Mesendoderm (in vitro differentiated cells): ENCODE data around the gene SLC25A53.

ENCODE experiments used
- DNase-seq: peaks from one replicate; pipeline ENCODE4 v3.0.0; 2013
- H2AK5ac ChIP-seq: 2 replicates; pipeline ENCODE4 v1.6.1; 2013; ENCODE audit warnings: low read length, inconsistent platforms
- H2BK120ac ChIP-seq: 2 replicates; pipeline ENCODE4 v1.6.1; 2013; ENCODE audit warnings: low read depth, mild to moderate bottlenecking, low read length, moderate library complexity, mixed read lengths
- H2BK15ac ChIP-seq: replicated peaks from 2 replicates; pipeline ENCODE4 v1.6.1; 2013; ENCODE audit warnings: low read depth, mild to moderate bottlenecking, moderate library complexity
- H2BK5ac ChIP-seq: 2 replicates; pipeline ENCODE4 v1.6.1; 2013; ENCODE audit warnings: low read length, inconsistent platforms
- H3K18ac ChIP-seq: 2 replicates; pipeline ENCODE4 v1.6.1; 2013; ENCODE audit warnings: mild to moderate bottlenecking, low read length, mixed read lengths
- H3K23ac ChIP-seq: one replicate; pipeline ENCODE4 v1.6.1; 2013; ENCODE audit warnings: low read length
- H3K27ac ChIP-seq: 2 replicates; pipeline ENCODE4 v1.5.1; 2013; ENCODE audit warnings: low read depth, mild to moderate bottlenecking, inconsistent platforms, low read length, moderate library complexity
- H3K27me3 ChIP-seq: 2 replicates; pipeline ENCODE4 v1.6.1; 2013; ENCODE audit warnings: low read length, control low read depth, mild to moderate bottlenecking, inconsistent platforms; ENCODE audit not compliant: insufficient read depth, poor library complexity
- H3K36me3 ChIP-seq: 2 replicates; pipeline ENCODE4 v1.6.1; 2013; ENCODE audit warnings: low read length, inconsistent platforms; ENCODE audit not compliant: control insufficient read depth, insufficient read depth
- H3K4ac ChIP-seq: one replicate; pipeline ENCODE4 v1.6.1; 2013; ENCODE audit warnings: low read depth, mild to moderate bottlenecking, low read length, moderate library complexity
- H3K4me1 ChIP-seq: 2 replicates; pipeline ENCODE4 v1.6.1; 2013; ENCODE audit warnings: low read depth, low read length, inconsistent platforms; ENCODE audit not compliant: control insufficient read depth
- H3K4me2 ChIP-seq: 2 replicates; pipeline ENCODE4 v1.6.1; 2013; ENCODE audit warnings: low read length
- H3K4me3 ChIP-seq: 2 replicates; pipeline ENCODE4 v1.5.1; 2013; ENCODE audit warnings: mild to moderate bottlenecking, low read length
- H3K56ac ChIP-seq: one replicate; pipeline ENCODE4 v1.6.1; 2013; ENCODE audit warnings: low read length
- H3K79me1 ChIP-seq: 2 replicates; pipeline ENCODE4 v1.6.1; 2013; ENCODE audit warnings: low read length, inconsistent platforms
- H3K79me2 ChIP-seq: 2 replicates; pipeline ENCODE4 v1.6.1; 2013; ENCODE audit warnings: mild to moderate bottlenecking, low read length; ENCODE audit not compliant: control insufficient read depth, insufficient read depth
- H3K9ac ChIP-seq: 2 replicates; pipeline ENCODE4 v1.6.1; 2013; ENCODE audit warnings: low read length, inconsistent platforms
- H4K5ac ChIP-seq: one replicate; pipeline ENCODE4 v1.6.1; 2013; ENCODE audit warnings: low read length
- H4K8ac ChIP-seq: one replicate; pipeline ENCODE4 v1.6.1; 2013; ENCODE audit warnings: low read depth, mild to moderate bottlenecking, control low read depth, low read length, moderate library complexity
- WGBS: extraction: QIAGEN DNeasy Blood & Tissue Kit; methylation state at CpG from one replicate; pipeline ENCODE4 v1.1.7; 2013; ENCODE audit warnings: low lambda C conversion rate, missing lambda C conversion rate; ENCODE audit not compliant: insufficient coverage; ENCODE audit errors: extremely low coverage; 5-methylcytosine and 5-hydroxymethylcytosine counted together

SLC25A53 gene

DNA sequence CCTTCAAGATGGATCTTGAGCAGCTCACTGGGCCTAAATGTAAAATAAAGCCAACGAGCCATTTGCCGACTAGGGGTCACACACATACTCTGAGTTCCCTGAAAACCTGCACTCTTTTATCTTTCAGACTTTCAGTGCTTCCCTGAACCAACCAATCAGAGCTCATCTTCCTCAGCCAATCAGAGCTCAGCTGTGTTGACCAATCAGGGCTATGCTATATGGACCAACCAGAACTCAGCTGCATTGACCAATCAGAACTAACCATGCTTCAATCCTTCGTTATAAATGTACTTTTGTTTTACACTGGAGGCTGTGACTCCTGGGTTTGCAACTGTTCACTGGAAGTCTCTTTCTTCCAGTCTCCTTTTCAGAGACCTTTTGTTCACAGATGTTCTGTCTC, 19.3 kb downstream of the SLC25A53 start:
- Histone ChIP-seq H3K56ac (no peak overlapping the region), H3K4me1 (no peaks in the 10 kb centered on the region), H4K8ac (no peak overlapping the region), H2AK5ac (no peak overlapping the region), H3K9ac (no peak overlapping the region), H3K27ac (no peak overlapping the region), H2BK5ac (no peak overlapping the region), H3K4me3 (no peak overlapping the region), H2BK120ac (no peak overlapping the region), H3K79me2 (no peaks in the 10 kb centered on the region), H3K36me3 (no peaks in the 10 kb centered on the region), H4K5ac (no peak overlapping the region), H3K4me2 (no peak overlapping the region), H3K4ac (no peak overlapping the region), H3K79me1 (no peaks in the 10 kb centered on the region), H2BK15ac (no peak overlapping the region), H3K23ac (no peak overlapping the region), H3K27me3 (no peaks in the 10 kb centered on the region), H3K18ac (no peak overlapping the region)
- peak; percentile 37 for DNase-seq
- WGBS: no CpG with 5 or more reads among the region's 3 CpGs

DNA sequence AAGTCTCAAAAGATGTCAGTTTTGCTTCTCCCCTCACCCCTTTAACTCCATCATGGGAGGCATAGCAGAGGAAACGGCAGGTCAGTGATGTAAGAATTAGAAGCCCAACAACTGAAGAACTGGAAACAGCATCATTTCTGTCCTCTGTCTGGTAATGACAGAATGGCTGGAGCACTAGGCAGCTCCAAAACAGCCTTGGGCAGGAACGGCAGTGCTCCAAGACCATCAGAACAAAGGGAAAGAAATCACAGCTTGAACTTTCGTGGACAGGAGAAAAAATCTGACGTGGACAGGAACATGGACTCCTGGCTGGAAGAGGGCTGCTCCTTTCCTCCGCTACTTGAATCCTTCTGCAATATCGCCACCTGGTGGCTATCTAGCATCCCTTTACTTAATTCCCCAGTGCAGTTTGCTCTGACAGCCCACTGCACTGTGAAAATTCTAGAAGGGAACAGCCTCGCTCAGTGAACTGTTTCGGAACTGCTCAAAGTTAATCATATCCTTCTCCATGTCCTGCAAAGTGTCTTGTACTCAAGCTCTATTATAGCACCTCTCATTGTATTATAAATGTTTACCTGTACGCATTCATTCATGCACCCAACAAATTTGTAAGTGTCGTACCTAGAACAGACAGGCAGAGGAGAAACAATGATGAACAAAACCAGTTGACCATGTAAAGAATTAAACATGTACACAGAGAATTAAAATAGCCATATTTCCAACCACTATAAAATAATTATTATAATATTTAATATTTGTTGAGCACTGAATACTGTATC, 20.4 kb downstream of the SLC25A53 start:
- no peaks in the 10 kb centered on the region for H3K79me2 ChIP-seq
- no peak overlapping the region for H2BK5ac ChIP-seq
- no peaks in the 10 kb centered on the region for H3K4me1 ChIP-seq
- WGBS: no CpG with 5 or more reads among the region's 10 CpGs
- H3K56ac ChIP-seq: peak overlapping the region; percentile 34
- H2BK15ac ChIP-seq: no peak overlapping the region
- no peak overlapping the region for H2AK5ac ChIP-seq
- H3K27me3 ChIP-seq: no peaks in the 10 kb centered on the region
- no peak overlapping the region for H3K4ac ChIP-seq
- no peak overlapping the region for H3K18ac ChIP-seq
- peak; percentile 81 for DNase-seq
- no peak overlapping the region for H3K4me3 ChIP-seq
- no peaks in the 10 kb centered on the region for H3K36me3 ChIP-seq
- H3K27ac ChIP-seq: no peak overlapping the region
- no peak overlapping the region for H3K9ac ChIP-seq
- no peaks in the 10 kb centered on the region for H3K79me1 ChIP-seq
- H3K4me2 ChIP-seq: no peak overlapping the region
- no peak overlapping the region for H4K5ac ChIP-seq
- H3K23ac ChIP-seq: no peak overlapping the region
- no peak overlapping the region for H2BK120ac ChIP-seq
- no peak overlapping the region for H4K8ac ChIP-seq

DNA sequence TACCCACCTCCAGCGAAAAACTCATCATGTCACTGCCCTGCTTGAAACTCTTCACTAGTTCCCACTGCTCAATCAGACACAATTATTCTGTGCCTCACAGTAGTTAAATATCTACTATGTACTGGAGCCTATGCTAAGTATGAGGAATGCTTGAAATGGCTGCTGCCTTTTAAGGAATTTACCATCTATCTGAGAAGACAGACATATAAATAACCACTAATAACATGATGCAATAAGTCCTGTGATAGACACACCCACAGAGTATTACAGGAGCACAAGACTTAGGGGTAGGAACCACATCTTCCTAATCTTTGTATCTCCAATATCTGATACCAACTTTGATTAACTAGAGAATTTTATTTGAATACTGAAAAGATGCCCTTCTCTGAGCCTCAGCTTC, 21.1 kb downstream of the SLC25A53 start:
- Histone ChIP-seq H3K79me2 (no peaks in the 10 kb centered on the region), H3K18ac (no peak overlapping the region), H4K8ac (no peak overlapping the region), H3K23ac (no peak overlapping the region), H3K27me3 (no peaks in the 10 kb centered on the region), H3K4me2 (no peak overlapping the region), H2BK120ac (no peak overlapping the region), H2BK15ac (no peak overlapping the region), H3K56ac (no peak overlapping the region), H2AK5ac (no peak overlapping the region), H3K9ac (no peak overlapping the region), H3K27ac (no peak overlapping the region), H3K4ac (no peak overlapping the region), H3K79me1 (no peaks in the 10 kb centered on the region), H3K36me3 (no peaks in the 10 kb centered on the region), H3K4me1 (no peaks in the 10 kb centered on the region), H2BK5ac (no peak overlapping the region), H3K4me3 (no peak overlapping the region), H4K5ac (no peak overlapping the region)
- WGBS: no CpG with 5 or more reads among the region's 1 CpG
- no peak for DNase-seq

DNA sequence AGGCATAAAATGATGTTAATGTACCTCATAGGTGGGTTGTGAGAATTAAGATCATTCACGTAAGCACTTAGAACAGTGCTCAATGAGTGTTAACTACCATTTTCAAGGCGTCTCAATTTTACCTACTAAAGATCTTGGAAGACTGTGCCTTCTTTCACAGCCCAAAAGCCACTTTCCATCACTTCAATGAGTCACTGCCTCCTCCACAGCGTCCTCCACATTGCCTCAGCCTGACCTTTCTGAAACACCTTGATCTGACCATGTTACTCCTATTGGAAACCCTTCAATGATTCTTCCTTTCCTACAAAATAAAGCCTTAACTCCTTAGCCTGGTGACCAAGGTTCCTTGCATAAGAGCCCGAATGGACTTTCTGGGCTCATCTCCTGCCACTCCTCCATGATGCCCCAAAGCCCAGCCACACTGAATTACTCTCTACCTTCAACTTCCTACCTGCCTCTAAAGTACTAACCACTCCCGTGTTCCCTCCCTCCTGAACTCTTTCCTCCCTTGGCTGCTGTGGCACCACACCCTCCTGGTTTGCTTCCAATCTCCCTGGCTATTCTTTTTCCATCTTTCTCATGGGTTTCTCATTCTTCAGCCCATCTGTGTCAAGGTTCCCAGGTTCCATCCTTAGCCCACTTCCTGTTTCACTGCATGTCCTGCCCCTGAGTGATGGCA, 22.1 kb downstream of the SLC25A53 start:
- no CpG with 5 or more reads among the region's 5 CpGs for WGBS
- Histone ChIP-seq H3K4me2 (no peak overlapping the region), H3K18ac (no peak overlapping the region), H3K4me3 (no peak overlapping the region), H3K23ac (no peak overlapping the region), H3K9ac (no peak overlapping the region), H2BK15ac (no peak overlapping the region), H4K8ac (no peak overlapping the region), H3K4ac (no peak overlapping the region), H3K56ac (no peak overlapping the region), H2AK5ac (no peak overlapping the region), H2BK5ac (no peak overlapping the region), H3K36me3 (no peaks in the 10 kb centered on the region), H3K27me3 (no peaks in the 10 kb centered on the region), H2BK120ac (no peak overlapping the region), H3K27ac (no peak overlapping the region), H3K4me1 (no peaks in the 10 kb centered on the region), H4K5ac (no peak overlapping the region), H3K79me1 (no peaks in the 10 kb centered on the region), H3K79me2 (no peaks in the 10 kb centered on the region)
- no peak for DNase-seq

DNA sequence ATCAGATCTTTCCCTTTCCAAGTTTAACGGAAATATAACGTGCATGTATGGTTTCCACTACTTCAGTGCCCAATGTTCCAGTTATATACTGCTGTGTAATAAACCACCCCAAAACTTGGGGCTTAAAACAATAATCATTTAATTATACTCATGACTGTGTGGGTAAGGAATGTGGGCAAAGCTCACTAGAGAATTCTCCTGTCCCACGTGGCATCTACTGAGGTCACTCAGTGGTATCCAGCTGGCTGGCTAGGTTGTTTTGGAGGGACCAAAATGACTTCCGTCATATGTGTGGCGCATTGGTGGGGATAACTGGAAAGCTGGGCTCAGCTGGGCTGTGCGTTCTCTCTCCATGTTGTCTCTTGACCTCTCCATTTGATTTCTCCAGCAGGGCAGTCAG, 26.0 kb downstream of the SLC25A53 start:
- Histone ChIP-seq H3K4ac (no peak overlapping the region), H3K23ac (no peak overlapping the region), H3K9ac (no peak overlapping the region), H3K4me1 (no peaks in the 10 kb centered on the region), H3K79me1 (no peaks in the 10 kb centered on the region), H2BK120ac (no peak overlapping the region), H3K79me2 (no peaks in the 10 kb centered on the region), H3K4me2 (no peak overlapping the region), H4K5ac (no peak overlapping the region), H2AK5ac (no peak overlapping the region), H3K18ac (no peak overlapping the region), H4K8ac (no peak overlapping the region), H2BK5ac (no peak overlapping the region), H3K27ac (no peak overlapping the region), H3K36me3 (no peaks in the 10 kb centered on the region), H3K27me3 (no peaks in the 10 kb centered on the region), H3K56ac (no peak overlapping the region), H3K4me3 (no peak overlapping the region), H2BK15ac (no peak overlapping the region)
- DNase-seq: no peak
- no CpG with 5 or more reads among the region's 6 CpGs for WGBS
